ENCODE results near the gene PDE7B.

- TF ChIP-seq CTCF (IDR thresholded peaks at IDR 0.05) (no peak), EP300 (IDR thresholded peaks at IDR 0.05) (no peak), POLR2AphosphoS5 (IDR thresholded peaks at IDR 0.05) (no peak)
Measured at GRCh38 chr6:135922174-135922573, 70.7 kb downstream of the PDE7B start.
